Measurements from ENCODE around the gene LRRC10.
"Not testable (repeated sequence)": the region's sequence is repeated elsewhere in the genome, so short reads cannot be mapped to it uniquely, and the experiment has no call there.

Gene LRRC10

DNA sequence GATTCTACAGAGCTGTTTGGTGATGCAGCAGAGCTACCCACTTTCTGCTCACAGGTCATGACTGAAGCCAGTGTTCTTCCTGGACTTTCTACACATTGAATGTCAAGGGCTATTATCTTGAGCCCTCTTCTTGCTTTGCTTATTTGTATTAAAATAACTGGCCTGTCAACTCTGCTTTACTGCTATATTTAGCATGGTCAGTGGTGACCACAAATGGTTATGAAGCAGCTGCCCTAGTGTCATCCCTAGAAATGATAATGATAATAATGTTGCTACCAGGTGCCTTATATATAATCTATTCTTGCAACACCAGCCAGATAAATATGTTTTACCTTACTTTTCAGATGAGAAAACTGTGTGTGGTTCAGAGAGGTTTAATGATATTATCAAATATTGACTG is 2.6 kb upstream of the LRRC10 start:
- DNase-seq = no peak

DNA sequence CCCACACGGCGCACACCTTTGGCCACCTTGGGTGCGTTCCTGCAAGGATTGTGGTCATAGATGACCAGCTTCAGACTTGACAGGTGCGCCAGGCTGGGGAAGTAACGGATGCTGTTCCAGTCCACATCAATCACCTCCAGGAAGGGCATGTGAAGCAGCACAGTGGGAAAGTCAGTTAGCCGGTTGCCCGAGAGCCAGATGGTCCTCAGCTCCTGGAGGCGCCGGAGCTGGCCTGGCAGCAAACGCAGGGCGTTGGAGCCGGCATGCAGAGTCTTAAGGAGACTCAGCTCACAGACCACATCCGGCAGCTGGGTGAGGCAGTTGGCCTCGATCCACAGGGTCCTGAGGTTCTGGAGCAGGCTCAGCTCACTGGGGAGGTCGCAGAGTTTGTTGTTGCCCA is 581 bp downstream of the LRRC10 start:
- DNase-seq = peak; percentile 27

DNA sequence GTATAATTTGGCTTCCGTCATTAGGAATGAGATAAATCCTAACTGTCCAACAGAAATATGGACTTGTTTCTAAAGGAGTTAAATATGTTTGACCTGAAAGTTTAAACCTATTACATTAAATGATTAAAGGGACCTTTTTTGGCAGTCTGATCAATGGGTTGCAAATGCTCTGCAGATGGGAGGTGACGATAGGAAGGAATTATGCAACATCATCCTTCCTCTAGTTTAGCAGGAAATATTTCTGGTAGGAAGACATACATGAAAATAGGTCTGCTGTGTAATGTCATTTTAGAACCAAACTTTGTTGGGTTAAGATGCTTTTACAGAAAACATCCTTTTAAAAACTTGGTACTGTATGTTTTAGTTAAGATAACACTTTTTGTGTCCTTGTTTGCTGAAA is 2.6 kb downstream of the LRRC10 start:
- no peak for DNase-seq

DNA sequence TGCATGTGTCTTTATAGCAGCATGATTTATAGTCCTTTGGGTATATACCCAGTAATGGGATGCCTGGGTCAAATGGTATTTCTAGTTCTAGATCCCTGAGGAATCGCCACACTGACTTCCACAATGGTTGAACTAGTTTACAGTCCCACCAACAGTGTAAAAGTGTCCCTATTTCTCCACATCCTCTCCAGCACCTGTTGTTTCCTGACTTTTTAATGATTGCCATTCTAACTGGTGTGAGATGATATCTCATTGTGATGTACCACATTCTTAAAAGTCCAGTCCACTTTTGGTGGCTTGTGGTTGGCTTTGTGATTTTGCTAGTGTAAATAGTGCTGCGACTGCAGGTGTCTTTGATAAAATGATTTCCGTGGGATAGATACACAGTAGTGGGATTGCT is 6.4 kb downstream of the LRRC10 start:
- DNase-seq = not testable (repeated sequence)

DNA sequence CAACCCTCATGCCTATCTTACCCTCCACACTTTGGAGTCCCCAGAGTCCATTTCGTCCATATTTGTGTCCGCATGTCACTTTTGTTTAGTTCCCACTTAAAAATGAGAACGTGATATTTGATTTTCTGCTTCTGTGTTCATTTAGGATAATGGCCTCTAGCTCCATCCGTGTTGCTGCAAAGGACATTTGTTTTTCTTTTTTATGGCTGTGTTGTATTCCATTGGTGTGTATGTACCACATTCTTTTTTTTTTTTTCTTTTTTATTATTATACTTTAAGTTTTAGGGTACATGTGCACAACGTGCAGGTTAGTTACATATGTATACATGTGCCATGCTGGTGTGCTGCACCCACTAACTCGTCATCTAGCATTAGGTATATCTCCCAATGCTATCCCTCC is 7.2 kb downstream of the LRRC10 start:
- not testable (repeated sequence) for DNase-seq

DNA sequence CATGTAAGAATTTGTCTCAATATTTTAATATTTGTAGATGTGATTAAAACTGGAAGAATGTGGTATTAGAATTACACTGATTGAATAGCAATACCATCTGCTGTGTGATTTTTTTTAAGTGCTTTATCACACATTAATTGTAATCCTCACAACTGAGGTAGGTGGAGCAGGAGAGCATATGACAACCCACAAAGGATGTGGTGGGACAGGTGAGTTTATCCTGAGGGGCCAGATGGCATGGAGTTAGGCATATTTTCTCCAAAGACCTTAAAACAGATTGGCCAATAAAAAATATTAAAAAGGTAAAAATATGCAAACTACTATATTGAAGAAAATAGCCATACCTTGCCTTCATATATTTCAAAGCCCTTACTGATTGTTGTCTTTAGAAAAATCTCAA is 7.8 kb downstream of the LRRC10 start:
- DNase-seq = peak; percentile 52

DNA sequence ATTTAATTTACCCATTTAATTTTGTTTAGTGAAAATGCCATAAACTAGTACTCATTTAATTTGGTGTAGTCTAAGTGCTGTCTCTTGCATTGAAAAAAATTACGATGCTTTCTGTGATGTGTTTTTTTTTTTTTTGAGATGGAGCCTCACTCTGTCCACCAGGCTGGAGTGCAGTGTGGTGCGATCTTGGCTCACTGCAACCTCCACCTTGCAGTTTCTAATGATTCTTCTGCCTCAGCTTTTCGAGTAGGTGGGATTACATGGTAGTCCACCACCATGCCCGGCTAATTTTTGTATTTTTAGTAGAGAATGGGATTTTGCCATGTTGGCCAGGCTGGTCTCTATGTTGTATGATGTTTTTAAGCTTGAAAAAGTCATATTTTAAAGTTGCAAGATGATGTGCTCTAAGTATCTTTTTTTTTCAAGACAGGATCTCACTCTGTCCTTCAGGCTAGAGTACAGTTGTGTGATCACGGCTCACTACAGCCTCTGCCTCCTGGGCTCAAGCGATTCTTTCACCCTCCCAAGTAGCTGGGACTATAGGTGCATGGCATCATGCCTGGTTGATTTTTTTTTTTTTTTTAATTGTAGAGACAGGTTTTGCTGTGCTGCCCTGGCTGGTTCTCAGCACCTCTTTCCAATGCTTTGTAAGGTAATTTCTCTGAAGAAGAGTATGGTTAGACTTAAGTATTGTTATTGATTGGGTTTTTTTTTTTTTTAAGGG is 8.6 kb downstream of the LRRC10 start:
- DNase-seq = no peak

DNA sequence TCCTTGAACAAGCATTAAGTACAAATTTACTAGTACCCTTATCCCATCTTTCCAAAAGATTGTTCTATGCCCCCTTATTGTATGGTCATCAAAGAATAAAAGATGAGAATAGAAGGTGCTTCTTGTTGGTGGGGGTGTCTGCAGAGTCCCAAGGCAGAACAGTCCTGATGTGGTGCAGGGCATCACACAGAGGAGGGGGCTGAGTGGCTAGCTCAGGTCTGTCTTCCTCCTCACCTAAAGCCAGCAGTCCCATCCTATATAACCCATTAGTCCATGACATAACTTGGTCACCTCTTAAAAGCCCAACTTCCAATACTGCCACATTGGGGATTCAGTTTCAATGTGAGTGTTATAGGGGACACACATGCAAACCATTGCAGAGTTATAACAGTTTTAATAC is 9.9 kb downstream of the LRRC10 start:
- DNase-seq = no peak

DNA sequence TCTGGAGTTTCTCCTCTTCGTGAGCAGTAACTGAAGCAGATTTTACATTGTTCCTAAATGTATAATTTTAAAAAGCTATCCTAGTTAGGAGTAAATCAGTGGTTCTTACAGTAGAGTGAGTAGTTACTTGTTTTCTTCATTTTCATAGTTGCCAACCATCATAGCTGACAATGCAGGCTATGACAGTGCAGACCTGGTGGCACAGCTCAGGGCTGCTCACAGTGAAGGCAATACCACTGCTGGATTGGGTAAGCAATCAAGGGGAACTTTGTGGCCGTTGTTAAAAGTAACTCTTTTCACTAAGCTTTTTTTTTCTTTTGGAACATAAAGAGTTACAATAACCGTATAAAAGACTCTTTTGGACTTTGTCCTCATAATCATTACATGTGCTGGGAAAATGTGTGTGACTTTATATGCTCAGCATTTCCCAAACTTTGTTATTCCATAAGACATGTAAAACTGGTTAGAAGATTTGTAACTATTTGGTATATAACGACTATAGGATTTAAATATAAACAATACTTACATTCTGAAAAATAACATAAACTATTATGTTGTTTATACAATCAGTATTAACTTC is 12.4 kb downstream of the LRRC10 start:
- DNase-seq = no peak

DNA sequence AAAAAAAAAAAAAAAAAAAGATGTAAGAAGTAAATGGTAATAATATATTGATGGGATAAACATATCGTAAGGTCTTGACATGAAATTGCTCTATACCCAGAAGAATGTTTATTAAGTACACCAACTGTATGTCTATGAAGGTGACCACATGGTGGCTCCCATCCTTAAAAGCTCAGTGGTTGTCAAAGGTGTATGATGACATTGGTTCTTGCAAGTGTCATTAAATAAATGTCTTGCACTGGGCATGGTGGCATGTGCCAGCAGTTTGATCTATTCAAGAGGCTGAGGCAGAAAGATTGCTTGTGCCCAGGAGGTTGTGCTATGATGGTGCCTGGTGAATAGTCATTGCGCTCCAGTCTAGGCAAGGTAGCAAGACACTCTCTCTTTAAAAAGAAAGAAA is 15.0 kb downstream of the LRRC10 start:
- DNase-seq = no peak

DNA sequence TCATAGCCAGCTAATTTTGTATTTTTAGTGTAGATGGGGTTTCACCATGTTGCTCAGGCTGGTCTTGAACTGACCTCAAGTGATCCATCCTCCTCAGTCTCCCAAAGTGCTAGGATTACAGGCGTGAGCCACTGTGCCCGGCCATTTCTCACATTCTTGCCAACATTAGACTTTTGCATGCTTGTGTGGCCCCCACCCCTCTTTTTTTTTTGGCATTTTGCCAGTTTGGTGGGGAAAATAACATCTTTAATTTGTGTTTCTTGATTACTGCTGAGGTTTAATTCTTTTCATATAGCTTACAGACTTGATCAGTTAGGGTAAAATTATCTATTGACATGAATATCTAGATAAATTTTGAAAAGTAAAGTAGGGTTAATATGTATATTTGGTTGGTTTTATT is 21.6 kb downstream of the LRRC10 start:
- no peak for DNase-seq

DNA sequence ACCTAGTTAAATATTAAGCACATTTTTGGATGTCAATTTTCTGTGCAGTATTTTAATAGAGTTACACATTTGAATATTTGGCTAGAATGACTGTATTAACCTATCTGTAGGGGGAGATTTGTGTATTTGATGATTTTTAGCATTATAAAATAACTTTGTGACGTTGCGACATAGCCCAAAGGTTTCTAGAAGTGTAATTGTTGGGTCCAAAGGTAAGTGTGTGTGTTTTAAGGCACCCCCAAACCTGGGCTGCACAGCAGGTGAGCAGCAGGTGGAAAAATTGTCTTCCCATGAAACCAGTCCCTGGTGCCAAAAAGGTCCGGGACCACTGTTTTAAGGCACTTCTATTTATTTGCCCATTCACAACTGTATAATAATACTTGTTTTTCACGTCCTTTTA is 22.2 kb downstream of the LRRC10 start:
- no peak for DNase-seq

DNA sequence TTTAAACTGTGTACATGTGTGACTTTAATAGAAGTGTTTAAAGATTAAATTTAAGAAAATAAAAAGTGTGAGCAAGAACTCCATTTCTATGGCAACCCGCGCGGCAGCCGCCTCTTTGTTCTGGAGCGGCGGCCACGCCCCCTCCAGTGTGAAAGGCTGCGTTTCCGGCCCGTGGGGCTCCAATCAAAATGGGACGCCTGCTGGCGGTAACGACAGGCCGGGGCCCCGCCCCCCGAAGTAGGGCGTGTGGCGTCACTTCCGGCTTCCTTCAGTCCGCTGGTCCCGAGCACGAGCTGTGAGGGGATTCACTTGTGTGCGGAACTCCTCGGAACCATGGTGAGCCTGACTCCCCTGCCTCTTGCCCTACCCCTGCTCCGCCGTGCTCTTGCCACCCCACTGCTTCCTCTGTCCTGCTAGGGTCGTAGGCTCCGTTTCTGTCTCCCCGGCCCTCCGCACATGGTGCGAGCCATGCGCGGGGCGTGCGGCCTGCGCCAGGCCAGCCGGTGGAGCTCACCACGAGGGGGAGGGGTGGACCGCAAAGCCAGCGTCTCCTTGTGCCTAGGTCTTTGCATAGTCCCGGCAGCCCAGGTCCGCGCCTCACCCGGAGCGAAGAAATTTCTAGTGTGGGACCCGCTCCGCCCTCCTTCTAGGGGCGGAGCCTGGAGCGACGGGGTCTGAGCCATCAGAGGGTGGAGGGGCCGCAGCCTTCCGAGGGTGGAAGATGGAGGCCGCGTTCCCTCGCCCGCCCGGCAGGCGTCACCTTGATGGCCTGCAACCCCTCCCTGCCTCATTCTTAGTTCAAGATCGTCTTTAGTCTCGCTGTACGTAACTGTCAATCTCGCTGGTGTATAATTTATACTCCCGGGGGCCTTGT is 25.3 kb downstream of the LRRC10 start, which contains the start of gene CCT2:
Gene CCT2 (plus strand): TSS at position 271 of the 874 bp plus-strand sequence. CDS start 63 bp downstream, at position 334.
- peak; percentile 99 for DNase-seq

DNA sequence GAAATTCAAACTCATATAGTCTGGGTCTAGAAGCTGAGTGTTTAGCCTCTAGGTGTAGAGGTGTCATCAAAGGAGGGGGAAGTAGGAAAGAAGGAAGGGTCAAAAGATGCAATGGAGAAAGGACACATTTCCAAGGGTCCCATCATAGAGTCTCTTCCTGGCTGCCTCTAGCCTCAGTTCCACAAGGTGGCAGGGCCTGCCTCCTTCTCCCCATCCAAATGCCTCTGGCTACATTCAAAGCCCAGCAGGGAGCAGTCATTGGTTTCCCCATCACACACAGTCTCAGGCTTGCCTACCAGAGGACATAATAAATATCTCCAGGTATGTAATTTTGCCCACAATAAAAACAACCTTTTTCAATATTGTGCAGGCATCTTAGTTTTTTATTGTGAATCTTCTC is 27.5 kb downstream of the LRRC10 start:
- DNase-seq = peak; percentile 44

DNA sequence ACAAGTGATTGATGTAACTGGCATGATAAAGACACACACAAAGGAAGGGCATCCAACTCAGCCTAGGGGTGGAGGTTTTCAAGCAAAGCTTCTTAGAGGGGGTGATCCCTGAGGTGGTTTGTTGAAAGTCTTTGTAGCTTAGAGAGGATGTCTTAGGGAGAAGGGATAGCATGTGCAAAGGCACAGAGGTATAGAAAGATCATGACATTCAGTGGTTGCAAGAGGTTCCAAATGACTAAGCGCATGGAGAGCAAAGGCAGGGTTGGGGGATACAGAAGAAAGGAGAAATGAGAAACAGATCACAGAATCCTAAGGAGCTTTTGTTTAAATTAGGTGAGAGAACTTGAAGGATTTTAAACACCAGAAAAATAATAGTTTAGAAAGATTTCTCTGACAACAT is 30.6 kb downstream of the LRRC10 start:
- no peak for DNase-seq

DNA sequence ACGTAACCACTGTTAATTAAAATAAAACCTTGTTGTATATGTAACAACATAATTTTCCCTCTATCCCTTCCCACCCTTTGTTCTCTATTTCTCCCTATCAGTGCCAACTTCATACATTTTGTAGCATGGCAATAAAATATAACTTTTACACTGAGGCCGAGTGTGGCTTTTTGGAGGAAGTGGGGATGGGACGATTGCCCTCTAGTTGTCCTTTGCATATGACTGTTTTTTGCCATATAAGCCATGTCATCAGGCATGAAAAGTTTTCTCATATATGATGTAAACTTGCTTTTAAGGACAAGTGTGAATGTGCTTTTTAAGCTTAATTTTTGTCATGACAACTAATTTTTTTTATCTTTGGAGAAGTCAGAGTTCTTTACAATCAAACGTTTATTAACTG is 31.7 kb downstream of the LRRC10 start:
- no peak for DNase-seq

DNA sequence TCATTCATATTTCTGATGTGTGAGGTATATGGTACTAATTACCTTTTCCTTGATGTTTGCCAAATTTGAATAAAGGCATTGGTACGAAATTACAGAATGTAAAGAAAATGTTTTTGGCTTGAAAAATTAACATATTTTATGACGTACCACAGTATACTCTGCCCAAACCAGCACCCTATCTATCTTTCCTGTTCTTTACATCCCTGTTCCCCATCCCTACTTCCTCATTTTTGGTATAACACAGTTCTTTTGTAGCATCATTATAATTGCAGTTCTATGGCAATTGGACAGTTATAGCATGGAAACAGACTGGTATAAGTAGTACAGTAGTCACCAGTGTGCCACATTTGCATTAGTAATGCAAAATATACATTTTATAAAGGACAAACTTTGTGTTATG is 32.4 kb downstream of the LRRC10 start:
- DNase-seq = no peak

DNA sequence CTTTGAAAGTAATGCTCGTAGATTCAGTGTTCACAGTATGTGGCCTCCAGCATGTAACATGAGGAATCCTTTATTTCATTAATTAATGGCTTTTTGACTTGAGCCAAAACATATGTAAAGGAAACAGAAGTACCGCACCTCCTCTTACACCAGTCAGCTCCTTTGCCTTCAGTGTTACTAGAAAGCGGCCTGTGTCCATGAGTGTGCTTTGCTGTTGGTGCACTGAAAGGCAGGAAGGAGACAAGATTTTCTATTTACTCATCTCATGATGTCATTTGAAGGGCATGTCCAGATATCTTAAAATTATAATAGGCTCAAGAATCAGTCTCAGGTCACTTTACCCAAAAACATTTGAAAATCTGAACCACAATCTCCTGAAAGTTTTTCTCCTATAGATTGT is 35.4 kb downstream of the LRRC10 start:
- DNase-seq = no peak

DNA sequence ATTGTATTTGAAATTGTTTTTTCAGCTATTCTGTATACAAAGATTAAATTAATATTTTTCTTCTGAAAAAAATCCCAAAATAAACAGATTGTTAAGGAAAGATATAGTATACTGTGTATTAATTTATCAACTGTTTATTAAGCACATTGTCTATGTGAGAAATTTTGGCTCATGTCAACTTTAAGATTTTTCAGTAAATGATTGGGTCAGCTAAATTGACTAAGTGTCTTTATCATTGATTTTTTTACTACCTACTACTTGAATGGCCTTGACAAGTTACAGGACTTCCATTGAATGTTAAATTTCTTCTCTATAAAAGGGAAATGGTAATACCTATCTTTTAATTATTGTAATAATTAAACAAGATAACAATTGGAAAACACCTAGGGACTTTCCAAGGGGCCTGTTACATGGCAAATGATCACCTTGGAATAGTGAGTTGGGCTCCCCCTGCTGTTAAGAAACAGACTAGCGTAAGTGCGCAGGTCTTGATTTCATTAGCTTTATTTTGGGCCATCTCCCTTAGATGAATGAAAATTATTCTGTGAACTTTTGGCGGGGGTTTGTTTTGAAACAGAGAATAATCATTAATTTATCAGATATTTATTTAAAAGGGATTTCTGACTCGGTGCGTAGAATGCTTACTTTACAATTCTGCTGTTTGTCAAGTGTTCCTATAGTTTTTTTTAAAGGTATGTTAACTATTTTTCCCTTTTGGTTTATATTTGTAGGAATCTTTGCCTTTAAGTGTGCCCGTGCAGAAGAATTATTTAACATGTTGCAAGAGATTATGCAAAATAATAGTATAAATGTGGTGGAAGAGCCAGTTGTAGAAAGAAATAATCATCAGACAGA is 39.9 kb downstream of the LRRC10 start:
- peak; percentile 85 for DNase-seq

DNA sequence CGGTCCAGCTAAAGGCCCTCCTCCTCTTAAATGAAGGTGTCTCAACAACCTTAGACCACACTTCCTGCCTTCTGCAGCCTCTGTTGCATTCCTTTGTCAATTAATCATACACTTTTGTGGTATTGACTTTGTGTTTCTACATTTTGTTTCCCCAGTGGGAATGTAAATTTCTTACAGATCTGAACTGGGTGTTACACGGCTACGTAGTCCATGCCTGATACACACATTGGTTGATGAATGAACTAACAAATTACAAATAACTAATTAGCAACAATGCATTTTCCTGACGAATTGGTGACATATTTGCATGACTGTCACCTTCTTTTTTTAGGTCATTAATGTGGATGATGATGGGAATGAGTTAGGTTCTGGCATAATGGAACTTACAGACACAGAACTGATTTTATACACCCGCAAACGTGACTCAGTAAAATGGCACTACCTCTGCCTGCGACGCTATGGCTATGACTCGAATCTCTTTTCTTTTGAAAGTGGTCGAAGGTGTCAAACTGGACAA is 40.6 kb downstream of the LRRC10 start:
- DNase-seq = no peak

DNA sequence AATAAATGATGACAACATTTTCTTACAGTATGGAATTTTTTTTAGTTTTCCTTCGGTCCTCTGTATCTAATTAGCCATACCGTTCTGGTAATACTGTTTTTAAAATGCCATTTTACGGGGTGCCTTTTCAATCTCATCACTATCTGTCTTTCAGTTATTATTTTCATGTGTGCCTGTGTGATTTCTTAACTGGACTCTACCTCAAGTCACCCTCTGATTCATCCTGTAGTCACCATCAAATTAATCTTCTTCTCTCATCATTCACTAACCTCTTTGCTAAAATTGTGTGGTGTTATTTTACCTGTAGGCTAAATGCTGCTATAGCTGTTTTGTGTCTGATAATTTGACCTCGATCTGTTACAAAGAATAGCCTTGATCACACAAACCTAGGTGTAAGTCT is 41.5 kb downstream of the LRRC10 start:
- no peak for DNase-seq

DNA sequence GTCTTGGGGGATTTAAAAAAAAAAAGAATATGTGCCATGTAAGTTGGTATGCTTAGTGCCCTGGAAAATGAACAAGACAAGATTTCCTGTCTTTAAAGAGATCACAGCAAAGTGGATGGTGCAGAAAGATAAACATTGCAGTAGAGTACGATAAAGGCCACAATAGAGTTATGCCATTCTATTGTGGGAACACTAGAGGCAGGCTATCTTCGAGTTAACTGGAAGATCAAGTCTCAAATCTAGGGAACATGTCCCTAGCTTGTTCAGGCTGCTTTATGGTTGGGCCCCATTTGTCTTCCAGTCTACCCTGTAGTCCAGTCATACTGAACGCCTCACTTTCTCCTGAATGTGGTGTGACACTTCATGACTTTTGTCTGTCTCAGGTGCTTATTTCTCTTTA is 44.1 kb downstream of the LRRC10 start:
- DNase-seq = peak; percentile 6

Measured in NCI-H82 (cell line).